HEK293 (cell line): ENCODE measurements around the gene HOXB4.
A peak's percentile ranks its signal among the peaks of the same experiment; 100 is the strongest.

Experiments
- CTCF ChIA-PET: fragments of 350-600 bp; formaldehyde crosslinking; extraction: SDS; loops from one replicate; lab custom pipeline; 2021; ENCODE audit warnings: antibody characterized with exemption; lab: Yijun Ruan, JAX
- POLR2A ChIA-PET: fragments of 300-600 bp; formaldehyde crosslinking; extraction: SDS; loops from one replicate; lab custom pipeline; 2020; ENCODE audit warnings: antibody characterized with exemption, inconsistent platforms; lab: Yijun Ruan, JAX
- H3K27ac ChIP-seq: fragments of 200-500 bp; sonication (Bioruptor generic); 2 replicates; pipeline ENCODE4 v1.5.1; 2014; ENCODE audit warnings: low read depth, low read length, control low read depth, inconsistent platforms; ENCODE audit errors: extremely low read depth
- H3K36me3 ChIP-seq, 2 experiments: fragments of 200-500 bp in 1 of 2; sonication (Bioruptor generic) in 1 of 2; 1 replicate in 1 of 2; 2 replicates in 1 of 2; pipeline ENCODE4 v1.5.1; 2014 to 2017; ENCODE audit warnings: inconsistent platforms in 2 of 2, low read length in 2 of 2; ENCODE audit not compliant: control insufficient read depth in 2 of 2, insufficient read depth in 1 of 2
- H3K4me1 ChIP-seq: fragments of 200-500 bp; sonication (Bioruptor generic); 2 replicates; pipeline ENCODE4 v1.5.1; 2014; ENCODE audit warnings: mild to moderate bottlenecking, low read length, inconsistent platforms; ENCODE audit not compliant: control insufficient read depth, insufficient read depth
- H3K4me3 ChIP-seq: 2 replicates; pipeline ENCODE4 v1.5.1; 2011; ENCODE audit warnings: low read depth, mild to moderate bottlenecking, control low read depth, low read length, moderate library complexity
- H3K9me3 ChIP-seq: fragments of 200-500 bp; sonication (Bioruptor generic); 2 replicates; pipeline ENCODE4 v1.5.1; 2014; ENCODE audit warnings: low read depth, low read length, inconsistent platforms; ENCODE audit not compliant: control insufficient read depth, insufficient read depth
- GLI2 ChIP-seq: fragments of 450-650 bp; formaldehyde crosslinking; IDR thresholded peaks from 2 replicates; pipeline ENCODE4; 2017; ENCODE audit warnings: missing biosample characterization, missing genetic modification characterization, low read depth, borderline replicate concordance
- IKZF3 ChIP-seq: fragments of 450-650 bp; IDR thresholded peaks from 2 replicates; pipeline ENCODE4 v1.5.0; 2018; ENCODE audit warnings: missing biosample characterization, mild to moderate bottlenecking, missing genetic modification characterization, moderate library complexity
- MYNN ChIP-seq: fragments of 450-650 bp; formaldehyde crosslinking; IDR thresholded peaks from 2 replicates; pipeline ENCODE4 v1.5.1; 2016; ENCODE audit warnings: missing biosample characterization, missing genetic modification characterization, borderline replicate concordance
- PATZ1 ChIP-seq: fragments of 450-650 bp; formaldehyde crosslinking; IDR thresholded peaks from 2 replicates; pipeline ENCODE4 v1.5.1; 2016; ENCODE audit warnings: missing biosample characterization, missing genetic modification characterization
- SP7 ChIP-seq: fragments of 450-650 bp; formaldehyde crosslinking; IDR thresholded peaks from 2 replicates; pipeline ENCODE4 v1.5.1; 2016; ENCODE audit warnings: missing biosample characterization, missing genetic modification characterization
- TRIM28 ChIP-seq: IDR thresholded peaks from 2 replicates; pipeline ENCODE4 v1.6.1; 2011; ENCODE audit warnings: low read length, control low read depth, borderline replicate concordance
- ZBTB20 ChIP-seq: fragments of 450-650 bp; formaldehyde crosslinking; IDR thresholded peaks from 2 replicates; pipeline ENCODE4 v1.5.1; 2016; ENCODE audit warnings: missing biosample characterization, missing genetic modification characterization
- ZFP37 ChIP-seq: fragments of 450-650 bp; formaldehyde crosslinking; IDR thresholded peaks from 2 replicates; pipeline ENCODE4 v1.5.1; 2016; ENCODE audit warnings: missing biosample characterization, missing genetic modification characterization
- ZIC2 ChIP-seq: fragments of 450-650 bp; formaldehyde crosslinking; IDR thresholded peaks from 2 replicates; pipeline ENCODE4 v1.5.1; 2016; ENCODE audit warnings: missing biosample characterization, missing genetic modification characterization
- ZNF140 ChIP-seq: fragments of 450-650 bp; formaldehyde crosslinking; IDR thresholded peaks from 2 replicates; pipeline ENCODE4 v1.5.1; 2016; ENCODE audit warnings: missing biosample characterization, missing genetic modification characterization
- ZNF169 ChIP-seq: fragments of 450-650 bp; formaldehyde crosslinking; IDR thresholded peaks from 2 replicates; pipeline ENCODE4 v1.5.1; 2016; ENCODE audit warnings: missing biosample characterization, missing genetic modification characterization
- ZNF202 ChIP-seq: fragments of 450-650 bp; formaldehyde crosslinking; IDR thresholded peaks from 2 replicates; pipeline ENCODE4 v1.5.1; 2016; ENCODE audit warnings: missing biosample characterization, missing genetic modification characterization, borderline replicate concordance
- ZNF335 ChIP-seq: fragments of 450-650 bp; formaldehyde crosslinking; conservative IDR thresholded peaks from 2 replicates; pipeline ENCODE4 v1.5.1; 2016; ENCODE audit warnings: missing biosample characterization, missing genetic modification characterization
- ZNF48 ChIP-seq: fragments of 450-650 bp; formaldehyde crosslinking; IDR thresholded peaks from 2 replicates; pipeline ENCODE4 v1.5.1; 2016; ENCODE audit warnings: missing biosample characterization, missing genetic modification characterization
- ZNF518A ChIP-seq: fragments of 450-650 bp; formaldehyde crosslinking; conservative IDR thresholded peaks from 2 replicates; pipeline ENCODE4 v1.5.1; 2016; ENCODE audit warnings: low read depth, missing biosample characterization, missing genetic modification characterization
- ZNF596 ChIP-seq: fragments of 450-650 bp; IDR thresholded peaks from 2 replicates; pipeline ENCODE4 v1.5.0; 2018; ENCODE audit warnings: missing biosample characterization, mild to moderate bottlenecking, missing genetic modification characterization, moderate library complexity
- ZNF600 ChIP-seq: fragments of 450-650 bp; formaldehyde crosslinking; IDR thresholded peaks from 2 replicates; pipeline ENCODE4 v1.5.1; 2016; ENCODE audit warnings: missing biosample characterization, missing genetic modification characterization
- ZNF654 ChIP-seq: fragments of 450-650 bp; formaldehyde crosslinking; IDR thresholded peaks from 2 replicates; pipeline ENCODE4 v1.5.1; 2016; ENCODE audit warnings: low read depth, missing biosample characterization, missing genetic modification characterization
- TF ChIP-seq, protein P1 (sequence below): fragments of 450-650 bp; formaldehyde crosslinking; conservative IDR thresholded peaks from 2 replicates; pipeline ENCODE4 v1.5.1; 2016; ENCODE audit warnings: low read depth, missing biosample characterization, missing genetic modification characterization
- TF ChIP-seq, protein P2 (sequence below): fragments of 450-650 bp; formaldehyde crosslinking; IDR thresholded peaks from 2 replicates; pipeline ENCODE4 v1.5.1; 2017; ENCODE audit warnings: missing biosample characterization, missing genetic modification characterization
- TF ChIP-seq, protein P3 (sequence below): fragments of 450-650 bp; formaldehyde crosslinking; IDR thresholded peaks from 2 replicates; pipeline ENCODE4 v1.5.1; 2017; ENCODE audit warnings: missing biosample characterization, missing genetic modification characterization

HOXB4 gene

DNA sequence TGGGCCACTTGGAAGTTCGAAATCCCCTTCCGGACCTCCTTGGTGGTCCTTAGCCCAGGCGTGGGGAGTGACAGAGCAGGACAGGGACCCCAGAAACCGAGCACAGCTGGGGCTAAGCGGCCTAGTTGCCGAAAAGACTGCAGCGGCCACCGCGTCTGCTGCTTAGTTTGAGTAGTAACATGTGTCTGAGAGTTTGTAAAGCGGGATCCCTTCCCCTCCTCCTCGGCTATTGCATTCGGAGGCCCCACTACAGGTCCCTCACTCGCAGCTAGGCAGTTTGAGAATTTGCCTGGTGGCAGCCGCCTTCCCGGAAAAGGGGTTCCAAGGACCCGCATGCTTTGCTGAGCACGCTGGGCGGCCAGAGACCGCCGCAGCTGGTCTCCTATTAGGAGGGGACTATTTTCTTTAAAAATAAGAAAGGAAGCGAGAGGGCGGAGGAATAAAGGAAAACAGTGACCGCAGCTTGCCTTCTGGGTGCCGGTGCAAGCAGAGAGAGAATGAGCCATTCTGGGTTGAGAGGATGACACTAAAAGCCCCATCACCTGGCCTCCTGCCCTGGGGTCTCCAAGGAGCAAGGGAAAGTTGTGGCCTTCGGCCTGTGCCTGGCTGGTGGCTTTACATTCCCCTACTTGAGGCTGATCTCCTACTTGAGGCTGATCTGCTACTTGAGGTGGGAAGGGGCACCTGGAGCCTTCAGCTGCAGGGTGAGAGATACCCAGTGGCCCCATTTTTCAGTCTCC lies 16.6 kb upstream of the HOXB4 start (continued):
- TF ChIP-seq ZNF335 (tag by site-specific recombination) (peak; percentile 88), ZNF202 (no peak), ZFP37 (tag by site-specific recombination) (no peak), MYNN (tag by site-specific recombination) (no peak), TRIM28 (no peak), ZNF600 (tag by site-specific recombination) (0 out of 2 replicates have a peak, but pooled peaks have one; percentile 8), ZBTB20 (tag by site-specific recombination) (peak; percentile 11; the same call in 1 of the 2 replicates), ZNF518A (no peak), IKZF3 (tag by site-specific recombination) (no peak), GLI2 (tag by site-specific recombination) (no peak)
- TF ChIP-seq, all 188 proteins: peak for 5

GRCh38 chr17:48593840-48594537 lies 15.8 kb upstream of the HOXB4 start:
- ChIA-PET CTCF (interaction anchor here (0.6 to 6.0 kb wide), 34 partner anchors 10 to 379 kb away, joined by 3 to 52 read pairs (median 6); no protein-coding TSS in a partner anchor), POLR2A (interaction anchor here (1.6 kb wide), 1 partner anchor 47 kb away, joined by 4 read pairs; no protein-coding TSS in a partner anchor)
- Histone ChIP-seq H3K27ac (peak overlapping the region; percentile 68), H3K9me3 (no peaks in the 10 kb centered on the region), H3K36me3 (peaks cover 5 to 46% of the 10 kb centered on the region in 2 experiments; a peak in 2 of 3 replicates), H3K4me1 (peaks cover 31% of the 10 kb centered on the region), H3K4me3 (no peak overlapping the region; the same call in 1 of the 2 replicates)
- TF ChIP-seq, protein P1, sequence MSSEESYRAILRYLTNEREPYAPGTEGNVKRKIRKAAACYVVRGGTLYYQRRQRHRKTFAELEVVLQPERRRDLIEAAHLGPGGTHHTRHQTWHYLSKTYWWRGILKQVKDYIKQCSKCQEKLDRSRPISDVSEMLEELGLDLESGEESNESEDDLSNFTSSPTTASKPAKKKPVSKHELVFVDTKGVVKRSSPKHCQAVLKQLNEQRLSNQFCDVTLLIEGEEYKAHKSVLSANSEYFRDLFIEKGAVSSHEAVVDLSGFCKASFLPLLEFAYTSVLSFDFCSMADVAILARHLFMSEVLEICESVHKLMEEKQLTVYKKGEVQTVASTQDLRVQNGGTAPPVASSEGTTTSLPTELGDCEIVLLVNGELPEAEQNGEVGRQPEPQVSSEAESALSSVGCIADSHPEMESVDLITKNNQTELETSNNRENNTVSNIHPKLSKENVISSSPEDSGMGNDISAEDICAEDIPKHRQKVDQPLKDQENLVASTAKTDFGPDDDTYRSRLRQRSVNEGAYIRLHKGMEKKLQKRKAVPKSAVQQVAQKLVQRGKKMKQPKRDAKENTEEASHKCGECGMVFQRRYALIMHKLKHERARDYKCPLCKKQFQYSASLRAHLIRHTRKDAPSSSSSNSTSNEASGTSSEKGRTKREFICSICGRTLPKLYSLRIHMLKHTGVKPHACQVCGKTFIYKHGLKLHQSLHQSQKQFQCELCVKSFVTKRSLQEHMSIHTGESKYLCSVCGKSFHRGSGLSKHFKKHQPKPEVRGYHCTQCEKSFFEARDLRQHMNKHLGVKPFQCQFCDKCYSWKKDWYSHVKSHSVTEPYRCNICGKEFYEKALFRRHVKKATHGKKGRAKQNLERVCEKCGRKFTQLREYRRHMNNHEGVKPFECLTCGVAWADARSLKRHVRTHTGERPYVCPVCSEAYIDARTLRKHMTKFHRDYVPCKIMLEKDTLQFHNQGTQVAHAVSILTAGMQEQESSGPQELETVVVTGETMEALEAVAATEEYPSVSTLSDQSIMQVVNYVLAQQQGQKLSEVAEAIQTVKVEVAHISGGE (tag by site-specific recombination): 0 out of 2 replicates have a peak, but pooled peaks have one; percentile 11
- TF ChIP-seq PATZ1 (tag by site-specific recombination) (peak; percentile 83), ZNF169 (tag by site-specific recombination) (no peak), ZNF48 (tag by site-specific recombination) (no peak), SP7 (tag by site-specific recombination) (peak; percentile 83), ZNF140 (tag by site-specific recombination) (no peak), ZNF600 (tag by site-specific recombination) (peak; percentile 59; the same call in 1 of the 2 replicates), ZIC2 (tag by site-specific recombination) (peak; percentile 94), ZNF654 (tag by site-specific recombination) (peak; percentile 88), ZNF596 (tag by site-specific recombination) (peak; percentile 87)
- TF ChIP-seq, protein P2, sequence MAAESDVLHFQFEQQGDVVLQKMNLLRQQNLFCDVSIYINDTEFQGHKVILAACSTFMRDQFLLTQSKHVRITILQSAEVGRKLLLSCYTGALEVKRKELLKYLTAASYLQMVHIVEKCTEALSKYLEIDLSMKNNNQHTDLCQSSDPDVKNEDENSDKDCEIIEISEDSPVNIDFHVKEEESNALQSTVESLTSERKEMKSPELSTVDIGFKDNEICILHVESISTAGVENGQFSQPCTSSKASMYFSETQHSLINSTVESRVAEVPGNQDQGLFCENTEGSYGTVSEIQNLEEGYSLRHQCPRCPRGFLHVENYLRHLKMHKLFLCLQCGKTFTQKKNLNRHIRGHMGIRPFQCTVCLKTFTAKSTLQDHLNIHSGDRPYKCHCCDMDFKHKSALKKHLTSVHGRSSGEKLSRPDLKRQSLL (tag by site-specific recombination): peak; percentile 79
- TF ChIP-seq, protein P3, sequence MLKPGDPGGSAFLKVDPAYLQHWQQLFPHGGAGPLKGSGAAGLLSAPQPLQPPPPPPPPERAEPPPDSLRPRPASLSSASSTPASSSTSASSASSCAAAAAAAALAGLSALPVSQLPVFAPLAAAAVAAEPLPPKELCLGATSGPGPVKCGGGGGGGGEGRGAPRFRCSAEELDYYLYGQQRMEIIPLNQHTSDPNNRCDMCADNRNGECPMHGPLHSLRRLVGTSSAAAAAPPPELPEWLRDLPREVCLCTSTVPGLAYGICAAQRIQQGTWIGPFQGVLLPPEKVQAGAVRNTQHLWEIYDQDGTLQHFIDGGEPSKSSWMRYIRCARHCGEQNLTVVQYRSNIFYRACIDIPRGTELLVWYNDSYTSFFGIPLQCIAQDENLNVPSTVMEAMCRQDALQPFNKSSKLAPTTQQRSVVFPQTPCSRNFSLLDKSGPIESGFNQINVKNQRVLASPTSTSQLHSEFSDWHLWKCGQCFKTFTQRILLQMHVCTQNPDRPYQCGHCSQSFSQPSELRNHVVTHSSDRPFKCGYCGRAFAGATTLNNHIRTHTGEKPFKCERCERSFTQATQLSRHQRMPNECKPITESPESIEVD (tag by site-specific recombination): peak; percentile 80
